ENCODE results near the gene COBL.

The COBL gene

GRCh38 chr7:51138123-51139085 is 178.2 kb downstream of the COBL start:
- no peak overlapping the region for H3K27ac ChIP-seq (ENCODE audit: poor library complexity, severe bottlenecking)

GRCh38 chr7:51135576-51135975 is 181.0 kb downstream of the COBL start:
- no peak overlapping the region for H3K27ac ChIP-seq (ENCODE audit: poor library complexity, severe bottlenecking)
- ATAC-seq (ENCODE audit: low read depth) = no peak
- no peaks in the 10 kb centered on the region for H3K9me3 ChIP-seq (ENCODE audit: severe bottlenecking)
- H3K27me3 ChIP-seq (ENCODE audit: insufficient read depth, poor library complexity, severe bottlenecking) = no peaks in the 10 kb centered on the region
- TF ChIP-seq, protein P1, sequence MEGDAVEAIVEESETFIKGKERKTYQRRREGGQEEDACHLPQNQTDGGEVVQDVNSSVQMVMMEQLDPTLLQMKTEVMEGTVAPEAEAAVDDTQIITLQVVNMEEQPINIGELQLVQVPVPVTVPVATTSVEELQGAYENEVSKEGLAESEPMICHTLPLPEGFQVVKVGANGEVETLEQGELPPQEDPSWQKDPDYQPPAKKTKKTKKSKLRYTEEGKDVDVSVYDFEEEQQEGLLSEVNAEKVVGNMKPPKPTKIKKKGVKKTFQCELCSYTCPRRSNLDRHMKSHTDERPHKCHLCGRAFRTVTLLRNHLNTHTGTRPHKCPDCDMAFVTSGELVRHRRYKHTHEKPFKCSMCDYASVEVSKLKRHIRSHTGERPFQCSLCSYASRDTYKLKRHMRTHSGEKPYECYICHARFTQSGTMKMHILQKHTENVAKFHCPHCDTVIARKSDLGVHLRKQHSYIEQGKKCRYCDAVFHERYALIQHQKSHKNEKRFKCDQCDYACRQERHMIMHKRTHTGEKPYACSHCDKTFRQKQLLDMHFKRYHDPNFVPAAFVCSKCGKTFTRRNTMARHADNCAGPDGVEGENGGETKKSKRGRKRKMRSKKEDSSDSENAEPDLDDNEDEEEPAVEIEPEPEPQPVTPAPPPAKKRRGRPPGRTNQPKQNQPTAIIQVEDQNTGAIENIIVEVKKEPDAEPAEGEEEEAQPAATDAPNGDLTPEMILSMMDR (IDR thresholded peaks at IDR 0.05; ENCODE audit: poor library complexity, severe bottlenecking) = no peak
- no peak overlapping the region for H3K4me3 ChIP-seq (ENCODE audit: severe bottlenecking)
- H3K4me1 ChIP-seq (ENCODE audit: insufficient read depth, poor library complexity, severe bottlenecking) = peaks cover 14% of the 10 kb centered on the region
- H3K36me3 ChIP-seq (ENCODE audit: low read depth) = no peaks in the 10 kb centered on the region
- no peak for DNase-seq (ENCODE audit: low spot score)

More at GRCh38 chr7:51138123-51139085, 178.2 kb downstream of the COBL start:
- Histone ChIP-seq H3K9me3 (ENCODE audit: severe bottlenecking) (no peaks in the 10 kb centered on the region), H3K27me3 (ENCODE audit: insufficient read depth, poor library complexity, severe bottlenecking) (no peaks in the 10 kb centered on the region), H3K4me1 (ENCODE audit: insufficient read depth, poor library complexity, severe bottlenecking) (peaks cover 14% of the 10 kb centered on the region), H3K4me3 (ENCODE audit: severe bottlenecking) (no peak overlapping the region), H3K36me3 (ENCODE audit: low read depth) (no peaks in the 10 kb centered on the region)
- DNase-seq (ENCODE audit: low spot score) = no peak
- TF ChIP-seq, protein P1 (IDR thresholded peaks at IDR 0.05; ENCODE audit: poor library complexity, severe bottlenecking) = no peak
- ATAC-seq (ENCODE audit: low read depth) = no peak

- Histone ChIP-seq H3K9me3 (ENCODE audit: severe bottlenecking) (no peaks in the 10 kb centered on the region), H3K36me3 (ENCODE audit: low read depth) (no peaks in the 10 kb centered on the region), H3K4me3 (ENCODE audit: severe bottlenecking) (no peak overlapping the region), H3K27me3 (ENCODE audit: insufficient read depth, poor library complexity, severe bottlenecking) (no peaks in the 10 kb centered on the region), H3K4me1 (ENCODE audit: insufficient read depth, poor library complexity, severe bottlenecking) (peaks cover 2% of the 10 kb centered on the region), H3K27ac (ENCODE audit: poor library complexity, severe bottlenecking) (no peak overlapping the region)
- TF ChIP-seq, protein P1 (IDR thresholded peaks at IDR 0.05; ENCODE audit: poor library complexity, severe bottlenecking) = no peak
- ATAC-seq (ENCODE audit: low read depth) (no peak), DNase-seq (ENCODE audit: low spot score) (no peak)
Measured at GRCh38 chr7:51134013-51134441, 182.6 kb downstream of the COBL start.

DNA sequence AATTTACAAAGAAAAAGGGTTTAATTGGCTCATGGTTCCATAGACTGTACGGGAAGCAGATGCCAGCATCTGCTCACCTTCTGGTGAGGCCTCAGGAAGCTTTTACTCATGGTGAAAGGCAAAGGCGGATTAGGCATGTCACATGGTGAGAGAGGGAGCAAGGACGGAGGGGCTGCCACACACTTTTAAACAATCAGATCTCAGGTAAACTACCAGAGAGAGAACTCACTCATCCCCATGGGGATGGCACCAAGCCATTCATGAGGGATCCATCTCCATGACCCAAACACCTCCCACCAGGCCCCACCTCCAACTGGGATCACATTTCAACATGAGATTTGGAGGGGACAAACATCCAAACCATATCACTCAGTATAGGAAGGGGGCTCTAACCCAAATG is 183.9 kb downstream of the COBL start:
- DNase-seq (ENCODE audit: low spot score) = no peak
- Histone ChIP-seq H3K4me3 (ENCODE audit: severe bottlenecking) (no peak overlapping the region), H3K36me3 (ENCODE audit: low read depth) (no peaks in the 10 kb centered on the region), H3K27me3 (ENCODE audit: insufficient read depth, poor library complexity, severe bottlenecking) (no peaks in the 10 kb centered on the region), H3K9me3 (ENCODE audit: severe bottlenecking) (no peaks in the 10 kb centered on the region), H3K4me1 (ENCODE audit: insufficient read depth, poor library complexity, severe bottlenecking) (no peaks in the 10 kb centered on the region), H3K27ac (ENCODE audit: poor library complexity, severe bottlenecking) (no peak overlapping the region)
- TF ChIP-seq, protein P1 (IDR thresholded peaks at IDR 0.05; ENCODE audit: poor library complexity, severe bottlenecking) = no peak
- ATAC-seq (ENCODE audit: low read depth) = no peak
